Inferior parietal cortex (tissue), 1 donor: ENCODE measurements around the gene OR6K3.
A peak's percentile ranks its signal among the peaks of the same experiment; 100 is the strongest.

Source experiments
- DNase-seq: peaks from one replicate; pipeline ENCODE4 v3.0.0-alpha.2; 2016; ENCODE audit errors: extremely low spot score

Gene OR6K3

GRCh38 chr1:158687037-158687436, 33.5 kb downstream of the OR6K3 start:
- no peak for DNase-seq

DNA sequence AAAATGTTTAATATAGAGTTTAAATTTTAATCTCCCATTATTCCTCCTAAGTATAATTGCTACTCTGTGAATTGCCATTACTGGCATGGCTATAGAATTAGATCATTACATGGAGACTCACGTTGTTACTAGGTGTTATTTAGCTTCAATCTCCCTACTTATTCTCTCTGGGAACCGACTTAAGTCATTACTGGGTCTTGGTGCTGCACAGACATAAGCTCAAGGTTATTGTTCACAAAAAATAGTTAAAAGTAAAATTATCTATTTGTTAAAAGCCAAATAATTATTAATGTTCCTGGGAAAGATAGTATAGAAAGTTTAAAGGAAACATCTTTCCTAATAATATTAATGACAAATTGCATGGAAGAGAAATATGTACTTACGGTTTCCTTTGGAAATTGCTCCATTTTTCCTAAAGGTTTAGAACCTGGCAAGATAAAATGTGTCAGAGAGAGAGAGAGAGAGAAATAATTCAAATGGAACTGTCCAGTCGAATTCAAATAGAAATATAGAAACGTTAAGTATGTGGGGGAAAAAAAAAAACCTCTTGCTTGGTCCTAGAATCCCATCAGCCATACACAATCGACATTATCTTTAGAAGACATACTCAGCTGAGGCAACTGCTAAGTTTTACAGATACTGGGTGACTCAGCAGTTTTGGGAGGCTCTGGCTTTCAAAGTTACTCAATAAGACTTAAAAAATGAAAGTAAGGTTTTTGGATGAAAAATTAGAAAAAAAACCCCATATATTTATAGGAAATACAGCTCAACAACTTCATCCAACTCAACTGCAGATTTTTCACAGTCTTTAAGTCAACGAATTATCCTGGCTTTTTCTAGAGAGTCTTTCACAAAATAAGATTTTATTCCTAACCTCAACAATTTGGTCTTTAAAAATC, 34.2 kb downstream of the OR6K3 start, which contains the start of gene SPTA1:
TSS of gene SPTA1 (minus strand) at position 605 of the 899 bp plus-strand sequence. CDS start at position 407, 198 bp downstream.
- DNase-seq: peak; percentile 20

- DNase-seq: no peak
Measured at GRCh38 chr1:158685085-158685484, 35.4 kb downstream of the OR6K3 start.

DNA sequence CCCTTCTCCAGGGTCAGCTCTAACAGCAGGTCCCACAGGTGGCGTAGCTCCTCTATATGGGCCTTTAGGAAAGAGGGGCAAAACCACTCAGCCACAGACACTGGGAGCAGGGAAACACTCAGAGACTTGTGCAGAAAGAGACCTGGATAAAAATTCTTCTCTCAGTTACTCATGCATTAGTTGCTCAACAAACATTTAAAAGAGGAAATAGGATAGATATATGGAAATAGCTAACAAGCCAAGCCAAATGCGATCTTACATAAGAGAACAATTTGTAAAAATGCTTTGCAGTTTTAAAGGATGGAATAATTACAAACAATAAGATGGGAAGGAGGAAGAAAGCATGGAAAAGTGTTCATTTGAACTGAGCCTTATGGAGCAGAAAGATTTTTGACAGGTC, 38.9 kb downstream of the OR6K3 start:
- DNase-seq: no peak

- DNase-seq: no peak
Measured at GRCh38 chr1:158679289-158679688, 41.2 kb downstream of the OR6K3 start.

GRCh38 chr1:158675563-158676323, 44.8 kb downstream of the OR6K3 start:
- no peak for DNase-seq

DNA sequence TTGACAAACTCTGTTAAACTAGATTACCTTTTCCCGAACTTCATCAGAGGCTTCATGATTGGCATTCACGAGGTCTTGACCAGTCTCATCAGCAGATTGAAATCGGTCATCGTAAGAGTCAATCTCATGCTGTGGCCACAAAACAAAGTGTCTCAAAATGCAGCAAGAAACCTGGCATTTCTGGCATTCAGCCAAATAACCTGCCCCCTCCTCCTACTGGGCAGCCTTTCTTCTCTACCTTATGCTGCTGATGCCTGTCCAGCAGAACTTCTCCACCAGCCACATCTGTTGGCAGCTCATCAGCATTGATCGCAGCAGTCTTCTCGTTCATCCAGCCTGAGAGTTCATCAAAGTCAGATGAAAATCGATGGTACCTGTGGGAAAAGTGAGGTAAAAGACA, 46.2 kb downstream of the OR6K3 start:
- DNase-seq: no peak
